Measurements from ENCODE around the gene CRYBG1. TPM values are rescaled to one million over a fixed set of nuclear protein-coding genes. Genes with fewer than 3 reads are reported as not detected.

CRYBG1 gene
- total and polyA plus RNA-seq, 2 donors (not counting 3 experiments of a cell fraction or from before 2014, with no cell fraction given), result 4.1 to 30.1 TPM

- H3K36me3 ChIP-seq (ENCODE audit: control insufficient read depth in 2 of 2, extremely low read depth in 1 of 2, insufficient read depth in 2 of 2, low read length in 2 of 2), result peaks cover 0 to 2% of the 10 kb centered on the region in 2 experiments
- H3K27me3 ChIP-seq (ENCODE audit: control insufficient read depth in 2 of 2, insufficient read depth in 2 of 2, low read length in 2 of 2), result no peaks in the 10 kb centered on the region
- peaks cover 9% of the 10 kb centered on the region for H3K4me1 ChIP-seq (ENCODE audit: control insufficient read depth, extremely low read depth, insufficient read depth, low read length)
- no peak overlapping the region for H3K4me3 ChIP-seq (replicated peaks in 1 of 3; ENCODE audit: insufficient read depth in 1 of 3, low read depth in 1 of 3, low read length in 3 of 3)
- ChIA-PET CTCF (interaction anchor here (1.1 to 23.4 kb wide), 4 partner anchors 36 to 407 kb away, joined by 3 to 397 read pairs (median 5); partner anchors contain the start of gene CRYBG1), POLR2A (no interaction called here)
- no peak overlapping the region for H3K9ac ChIP-seq (replicated peaks; ENCODE audit: extremely low read depth, insufficient read depth, low read length)
- FAIRE-seq, result no peak
- no TSS peak for BruUV-seq (replicated peaks)
- no peak for TF ChIP-seq EZH2 (IDR thresholded peaks at IDR 0.05; ENCODE audit: borderline replicate concordance, low read depth, low read length, severe bottlenecking)
- no peak for TF ChIP-seq FOS (IDR thresholded peaks at IDR 0.05; ENCODE audit: borderline replicate concordance, insufficient read depth, low read length)
- no peak for TF ChIP-seq MYC (IDR thresholded peaks at IDR 0.05; ENCODE audit: low read depth, low read length)
- no peak for TF ChIP-seq CTCF (IDR thresholded peaks at IDR 0.05; ENCODE audit: extremely low read depth in 1 of 2, insufficient read depth in 1 of 2, low read depth in 1 of 2, low read length in 2 of 2)
- no peak for TF ChIP-seq JUN (IDR thresholded peaks at IDR 0.05; ENCODE audit: borderline replicate concordance, insufficient read depth, insufficient read length, low read depth)
- TF ChIP-seq MAX (IDR thresholded peaks at IDR 0.05; ENCODE audit: insufficient read depth, insufficient read length), result no peak
- no peak for TF ChIP-seq POLR2AphosphoS5 (IDR thresholded peaks at IDR 0.05; ENCODE audit: insufficient read depth, low read depth, low read length)
- no peak for TF ChIP-seq POLR2A (IDR thresholded peaks at IDR 0.05; ENCODE audit: low read depth, low read length)
- TF ChIP-seq GATA2 (IDR thresholded peaks at IDR 0.05; ENCODE audit: insufficient read depth, insufficient read length, low read depth, low read length), result no peak
- intact Hi-C loops (cut with micrococcal nuclease), result no loop called here
- no peak for DNase-seq (ENCODE audit: low read depth, low spot score)
- dilution Hi-C loops (cut with MboI; ENCODE audit: extremely low pct_ligation_motif_present, low sequenced_read_pairs), result loop anchor here (25.0 kb wide), 1 partner anchor 135 kb away; no protein-coding TSS in a partner anchor
- H3K4me2 ChIP-seq (ENCODE audit: insufficient read depth, low read length), result no peak overlapping the region
- no peak overlapping the region for H2AFZ ChIP-seq (ENCODE audit: low read depth, low read length)
- no peaks in the 10 kb centered on the region for H3K9me3 ChIP-seq (replicated peaks; ENCODE audit: control insufficient read depth, insufficient read depth, low read length)
- H3K9me1 ChIP-seq (replicated peaks; ENCODE audit: control insufficient read depth, extremely low read depth, insufficient read depth, low read length), result no peaks in the 10 kb centered on the region
- H4K20me1 ChIP-seq (replicated peaks; ENCODE audit: control insufficient read depth, extremely low read depth, insufficient read depth, low read length), result no peaks in the 10 kb centered on the region
- no peaks in the 10 kb centered on the region for H3K79me2 ChIP-seq (ENCODE audit: control insufficient read depth, insufficient read depth, low read length)
- no peak overlapping the region for H3K27ac ChIP-seq (ENCODE audit: insufficient read depth, low read depth, low read length)
Observed at GRCh38 chr6:106572436-106572835, 211.9 kb downstream of the CRYBG1 start.
